GM10847 (cell line): ENCODE data around the gene LTBR.

Experiments used
- POLR2A ChIP-seq: IDR thresholded peaks from 2 replicates; pipeline ENCODE4 v1.6.1; 2011; ENCODE audit not compliant: insufficient read length; ENCODE audit errors: extremely low read depth

LTBR gene

GRCh38 chr12:6361834-6362233, 22.1 kb upstream of the LTBR start:
- no peak for TF ChIP-seq POLR2A

DNA sequence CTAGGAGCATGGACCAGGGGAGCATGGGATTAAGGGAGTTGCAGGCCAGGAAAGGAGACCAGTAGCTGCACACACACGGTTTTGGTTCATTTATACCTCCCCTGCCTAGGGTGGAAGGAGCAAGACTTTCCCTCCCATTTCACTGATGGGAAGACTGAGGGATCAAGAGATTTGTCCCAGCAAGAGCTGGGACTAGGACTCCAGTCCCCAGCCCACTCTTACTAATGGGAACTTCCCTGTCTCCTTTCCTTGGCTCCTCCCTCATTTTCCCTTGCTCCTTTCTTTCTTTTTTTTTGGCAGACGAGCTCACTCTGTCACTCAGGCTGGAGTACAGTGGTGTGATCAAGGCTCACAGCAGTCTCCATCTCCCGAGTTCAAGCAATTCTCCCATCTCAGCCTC, 21.6 kb upstream of the LTBR start:
- TF ChIP-seq POLR2A: no peak

GRCh38 chr12:6363010-6363329, 21.0 kb upstream of the LTBR start:
- TF ChIP-seq POLR2A: no peak

GRCh38 chr12:6363330-6364043, 20.5 kb upstream of the LTBR start:
- no peak for TF ChIP-seq POLR2A

GRCh38 chr12:6364044-6364374, 20.0 kb upstream of the LTBR start:
- TF ChIP-seq POLR2A: no peak

- no peak for TF ChIP-seq POLR2A
These were observed 16.6 kb upstream of the LTBR start for GRCh38 chr12:6367065-6367968.

GRCh38 chr12:6367969-6368892, 15.7 kb upstream of the LTBR start:
- TF ChIP-seq POLR2A: no peak

GRCh38 chr12:6368906-6369525, 14.9 kb upstream of the LTBR start:
- no peak for TF ChIP-seq POLR2A

DNA sequence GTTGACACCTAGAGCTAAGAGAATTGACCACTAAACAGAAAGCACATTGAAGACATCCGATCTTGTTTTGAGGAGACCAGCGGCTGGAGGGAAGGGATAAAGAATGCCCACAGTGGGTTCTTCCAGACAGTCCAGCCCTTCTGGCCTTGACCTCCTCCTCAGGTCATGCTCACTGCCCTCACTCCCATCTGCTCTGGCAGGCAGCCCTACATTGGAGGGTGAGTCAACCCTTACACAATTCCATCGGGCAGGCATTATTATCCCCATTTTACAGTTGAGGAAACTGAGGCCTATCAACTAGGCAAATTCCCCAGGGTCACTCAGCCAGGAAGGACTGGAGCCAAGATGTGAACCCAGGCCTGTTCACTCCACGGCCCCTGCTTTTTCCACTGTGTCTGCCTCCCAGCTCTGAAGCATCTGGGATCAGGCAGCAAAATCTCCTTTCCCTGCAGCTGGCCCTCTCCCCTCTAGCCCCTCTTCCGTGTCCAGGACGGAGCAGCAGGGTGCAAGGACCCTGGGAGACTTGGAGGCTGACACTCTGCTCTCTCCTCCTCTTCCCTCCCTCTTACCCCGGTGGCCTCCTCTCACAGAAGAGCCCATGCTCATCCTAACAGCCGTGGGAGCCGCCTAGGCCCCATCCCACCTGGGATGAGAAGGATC, 13.9 kb upstream of the LTBR start:
- TF ChIP-seq POLR2A: no peak

DNA sequence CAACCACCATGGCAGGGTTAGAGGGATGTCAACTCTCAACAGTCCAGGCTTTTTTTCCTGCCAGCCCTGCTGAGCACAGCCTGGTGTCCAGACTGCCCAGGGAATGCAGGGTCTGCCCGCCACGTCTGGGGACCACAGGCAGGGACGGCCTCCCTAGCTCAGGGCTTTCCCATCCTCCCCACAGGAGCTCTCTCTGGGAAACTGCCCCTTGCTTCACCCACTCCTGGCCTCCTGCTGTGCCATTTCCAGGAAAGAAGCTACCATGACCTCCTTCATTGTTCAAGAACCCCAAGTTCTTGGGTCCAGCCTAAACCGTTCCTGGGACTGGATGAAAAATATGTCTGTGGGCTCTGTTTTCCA, 13.4 kb upstream of the LTBR start:
- no peak for TF ChIP-seq POLR2A

- TF ChIP-seq POLR2A: no peak
These were observed 12.8 kb upstream of the LTBR start for GRCh38 chr12:6370994-6371754.

GRCh38 chr12:6372403-6373003, 11.5 kb upstream of the LTBR start:
- TF ChIP-seq POLR2A: no peak

- TF ChIP-seq POLR2A: no peak
These were observed 10.8 kb upstream of the LTBR start for GRCh38 chr12:6373022-6373787.

- no peak for TF ChIP-seq POLR2A
These were observed 9.8 kb upstream of the LTBR start for GRCh38 chr12:6374028-6374785.
